GM12801 (cell line): ENCODE measurements around the gene AOAH.

ENCODE experiments used
- TF ChIP-seq, protein P1 (sequence below): IDR thresholded peaks from one replicate; pipeline ENCODE4 v1.5.1; 2011; ENCODE audit warnings: control low read depth; ENCODE audit not compliant: insufficient read length; ENCODE audit errors: extremely low read depth

The AOAH gene

DNA sequence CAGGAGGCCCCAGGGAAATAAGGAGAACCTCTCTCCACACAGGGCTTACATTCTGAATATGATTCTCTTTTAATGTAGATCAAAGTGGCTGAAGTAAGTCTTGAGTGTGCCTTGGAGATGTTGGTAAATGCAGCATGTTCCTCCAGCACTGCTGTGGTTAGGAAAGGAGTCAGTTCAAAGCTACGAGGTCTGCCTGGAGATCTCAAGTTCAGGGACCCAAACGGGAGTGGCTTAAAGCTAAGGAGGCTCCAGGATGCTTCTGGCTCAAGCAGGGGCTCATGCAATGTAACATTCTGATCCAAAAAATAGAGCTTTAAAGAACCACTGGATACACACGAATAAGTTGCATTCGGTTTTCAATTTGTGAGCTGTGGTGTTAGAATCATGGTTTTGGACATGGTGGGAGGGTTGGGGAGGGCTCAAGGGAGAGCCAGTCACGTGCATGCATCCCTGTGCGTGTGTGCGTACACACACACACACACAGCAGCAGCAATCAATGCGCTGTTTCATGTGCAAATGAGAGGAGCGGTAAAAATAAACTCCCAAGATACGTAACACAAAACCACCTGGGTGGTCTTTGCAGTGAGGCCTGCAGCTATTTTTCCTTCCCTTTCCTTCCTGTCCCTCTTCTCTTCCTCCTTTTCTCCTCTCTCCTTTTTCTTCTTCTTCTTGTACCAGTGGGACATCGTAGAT, 70.5 kb downstream of the AOAH start:
- TF ChIP-seq, protein P1, sequence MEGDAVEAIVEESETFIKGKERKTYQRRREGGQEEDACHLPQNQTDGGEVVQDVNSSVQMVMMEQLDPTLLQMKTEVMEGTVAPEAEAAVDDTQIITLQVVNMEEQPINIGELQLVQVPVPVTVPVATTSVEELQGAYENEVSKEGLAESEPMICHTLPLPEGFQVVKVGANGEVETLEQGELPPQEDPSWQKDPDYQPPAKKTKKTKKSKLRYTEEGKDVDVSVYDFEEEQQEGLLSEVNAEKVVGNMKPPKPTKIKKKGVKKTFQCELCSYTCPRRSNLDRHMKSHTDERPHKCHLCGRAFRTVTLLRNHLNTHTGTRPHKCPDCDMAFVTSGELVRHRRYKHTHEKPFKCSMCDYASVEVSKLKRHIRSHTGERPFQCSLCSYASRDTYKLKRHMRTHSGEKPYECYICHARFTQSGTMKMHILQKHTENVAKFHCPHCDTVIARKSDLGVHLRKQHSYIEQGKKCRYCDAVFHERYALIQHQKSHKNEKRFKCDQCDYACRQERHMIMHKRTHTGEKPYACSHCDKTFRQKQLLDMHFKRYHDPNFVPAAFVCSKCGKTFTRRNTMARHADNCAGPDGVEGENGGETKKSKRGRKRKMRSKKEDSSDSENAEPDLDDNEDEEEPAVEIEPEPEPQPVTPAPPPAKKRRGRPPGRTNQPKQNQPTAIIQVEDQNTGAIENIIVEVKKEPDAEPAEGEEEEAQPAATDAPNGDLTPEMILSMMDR = no peak

DNA sequence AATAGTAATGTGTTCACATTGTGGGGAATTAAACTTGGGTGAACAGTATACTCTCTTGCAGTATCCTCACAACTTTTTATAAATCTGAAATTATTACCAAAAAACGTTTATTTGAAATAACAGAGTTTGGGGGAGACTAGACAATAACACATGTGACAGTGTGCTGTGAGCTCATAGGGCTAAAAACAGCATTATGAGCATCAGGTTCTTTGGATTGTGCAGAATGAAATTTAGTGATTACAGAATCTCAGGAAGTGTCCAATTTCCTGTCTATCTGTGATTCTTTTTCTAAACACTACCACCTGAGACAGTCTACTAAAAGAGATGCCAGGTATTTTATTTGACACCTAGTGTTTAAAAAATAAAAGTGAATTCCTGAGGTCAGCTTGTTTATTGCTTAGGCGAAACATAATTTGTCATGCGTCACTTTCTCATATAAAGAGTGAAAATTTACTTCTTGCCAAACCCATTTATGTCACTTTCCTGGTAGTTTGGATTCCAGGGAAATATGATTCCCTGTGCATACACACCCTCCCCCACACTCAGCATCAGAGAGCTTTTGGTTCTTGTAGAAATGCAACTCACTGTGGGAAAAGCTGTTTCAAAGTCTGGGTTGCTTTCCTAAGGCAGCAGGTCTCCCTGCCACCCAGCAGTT, 71.2 kb downstream of the AOAH start:
- TF ChIP-seq, protein P1 = no peak

DNA sequence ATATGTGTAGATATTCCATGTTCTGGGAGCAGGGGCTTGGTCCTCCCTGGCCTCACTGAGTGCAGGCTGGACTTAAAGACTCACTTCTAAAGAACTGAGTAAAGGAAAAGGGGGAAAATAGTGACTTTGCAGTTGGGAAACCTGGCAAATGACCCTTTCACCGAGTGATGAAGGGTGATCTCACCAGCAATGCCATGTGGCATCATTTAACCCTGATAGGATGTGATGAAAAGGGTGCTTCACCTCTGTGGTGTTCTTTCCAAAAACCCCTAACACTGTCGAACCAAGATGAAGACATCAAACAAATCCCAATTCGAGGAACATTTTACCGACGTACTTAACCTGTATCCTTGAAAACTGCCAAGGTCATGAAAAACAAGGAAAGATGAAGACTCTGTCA, 71.9 kb downstream of the AOAH start:
- TF ChIP-seq, protein P1 = no peak

DNA sequence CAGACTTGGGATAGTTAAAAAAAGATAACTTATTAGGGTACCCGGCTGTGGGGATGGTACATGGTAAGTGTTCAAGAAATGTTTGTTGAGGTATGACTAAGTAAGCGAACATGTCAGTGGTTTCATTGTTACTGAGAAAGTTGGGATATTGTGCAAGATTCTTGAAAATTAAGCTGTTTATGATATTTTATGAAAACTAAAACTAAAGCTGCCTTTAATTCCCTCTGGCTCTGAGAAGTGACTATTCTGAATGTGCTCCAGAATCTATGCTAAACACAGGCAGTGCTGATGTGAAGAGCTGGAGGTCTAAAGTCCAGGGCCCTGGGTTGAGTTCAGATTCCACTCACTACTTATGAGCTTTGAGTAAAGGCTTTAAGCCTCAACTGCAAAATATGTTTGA, 72.9 kb downstream of the AOAH start:
- TF ChIP-seq, protein P1 = no peak

DNA sequence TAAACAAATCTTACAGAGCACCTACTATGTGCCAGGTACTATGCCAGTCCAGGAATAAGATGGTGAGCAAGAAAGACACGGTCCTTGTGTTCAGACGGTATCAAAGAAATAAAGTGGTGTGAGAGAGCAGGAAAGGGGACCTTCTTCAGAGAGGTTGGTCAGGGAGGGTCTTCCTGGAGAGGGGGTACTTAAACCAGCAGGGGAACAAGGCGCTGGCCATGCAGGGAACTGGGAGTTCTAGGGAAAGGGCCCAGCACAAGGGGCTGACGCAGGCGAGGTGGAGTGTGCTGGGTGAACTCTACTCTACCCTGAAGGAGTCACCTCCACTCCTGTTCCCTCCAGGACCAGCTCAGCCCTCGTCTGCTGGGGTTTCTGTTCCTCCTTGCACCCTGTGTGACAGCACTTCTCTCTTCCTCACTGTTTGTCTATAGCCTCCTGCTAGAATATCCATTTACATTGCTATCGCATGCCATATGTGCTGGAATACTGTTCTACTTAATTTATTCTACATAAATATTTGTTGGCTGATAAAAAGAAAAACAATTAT, 73.5 kb downstream of the AOAH start:
- TF ChIP-seq, protein P1 = no peak

DNA sequence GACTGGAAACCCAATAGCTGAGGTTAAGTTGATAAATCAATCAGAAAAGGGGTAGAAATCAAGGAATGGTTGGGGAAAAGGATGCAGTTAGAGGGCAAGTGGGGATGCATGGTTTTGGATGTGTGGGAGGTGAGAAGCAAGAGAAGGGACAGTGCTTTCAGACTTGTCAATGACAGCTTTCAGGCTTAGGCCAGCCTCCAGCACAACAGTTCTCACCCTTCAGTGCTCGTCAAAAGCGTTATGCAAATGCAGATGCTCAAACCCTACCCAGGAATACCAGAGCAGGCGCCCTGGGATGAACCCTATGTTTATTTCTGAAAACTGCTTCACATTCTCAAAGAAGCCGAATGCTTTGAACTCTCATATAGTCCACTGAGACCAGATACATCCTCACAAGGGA, 74.0 kb downstream of the AOAH start:
- TF ChIP-seq, protein P1 = no peak

DNA sequence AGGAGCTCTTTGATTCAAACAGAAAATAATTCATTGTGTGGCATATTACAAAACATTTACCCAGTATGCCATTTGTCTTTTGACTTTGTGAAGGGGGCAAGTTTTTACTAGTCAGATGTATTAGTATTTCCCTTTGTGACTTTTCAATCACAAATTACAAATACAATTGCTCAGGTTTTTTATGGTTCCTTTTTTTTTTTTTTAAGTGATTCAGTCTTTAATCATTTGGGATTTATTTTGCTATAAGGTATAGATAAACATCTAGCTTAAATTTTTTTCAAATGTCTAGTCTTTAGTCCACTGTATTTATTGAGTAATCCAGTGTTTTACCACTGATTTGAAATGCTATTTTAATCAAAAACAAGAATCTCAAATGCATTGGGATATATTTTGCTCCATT, 75.9 kb downstream of the AOAH start:
- TF ChIP-seq, protein P1 = no peak
